Fibroblast of pulmonary artery (primary cell): ENCODE results near the gene BCORL1.

Experiments
- DNase-seq: peaks from one replicate; pipeline ENCODE4 v3.0.0-alpha.2; 2010; ENCODE audit warnings: low read depth
- H3K4me3 ChIP-seq: replicated peaks from 2 replicates; pipeline ENCODE4 v1.5.1; 2011; ENCODE audit warnings: low read depth, mild to moderate bottlenecking, control low read depth, low read length, moderate library complexity
- CTCF ChIP-seq: IDR thresholded peaks from 2 replicates; pipeline ENCODE4 v1.5.1; 2011; ENCODE audit warnings: mild to moderate bottlenecking, control low read depth, low read length, inconsistent platforms; ENCODE audit errors: missing control alignments

Gene BCORL1

GRCh38 chrX:129980001-129980401, 2.4 kb upstream of the BCORL1 start:
- H3K4me3 ChIP-seq: peak overlapping the region; percentile 59
- no peak for DNase-seq

DNA sequence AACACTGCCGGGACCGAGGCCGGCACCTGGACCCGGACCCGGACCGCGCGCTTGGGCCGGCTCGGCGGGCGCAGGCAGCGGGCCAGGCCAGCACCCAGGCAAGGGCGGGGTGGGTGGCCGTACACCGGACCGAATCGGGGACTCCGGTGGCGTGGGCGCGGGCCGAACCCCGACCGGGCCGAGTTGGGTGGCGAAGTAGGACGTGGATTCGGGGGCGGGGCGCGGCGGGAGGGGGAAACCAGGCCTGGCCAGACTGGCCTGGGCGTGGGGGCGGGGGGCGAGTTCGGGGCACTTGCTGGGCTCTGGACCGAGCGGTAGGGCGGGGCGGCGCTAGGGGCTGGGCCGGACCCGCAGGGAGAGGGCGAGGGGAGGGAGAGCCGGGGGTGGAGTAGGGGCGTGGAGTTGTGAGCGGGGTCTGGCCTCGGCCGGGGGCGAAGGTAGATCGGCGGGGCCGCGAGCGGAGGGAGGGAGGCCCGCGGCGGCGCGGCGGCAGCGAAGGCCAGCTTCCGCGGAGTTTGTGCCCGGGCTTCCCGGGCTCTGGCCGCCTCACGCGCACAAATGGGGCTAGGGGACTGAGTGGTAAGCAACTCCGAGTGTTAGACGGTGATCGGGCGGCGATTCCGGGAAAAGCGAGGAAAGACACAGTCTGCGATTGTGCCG, 1.8 kb upstream of the BCORL1 start:
- no peak for DNase-seq
- peak overlapping the region; percentile 59 for H3K4me3 ChIP-seq
- TF ChIP-seq CTCF: no peak

More at GRCh38 chrX:129980001-129980401, 2.4 kb upstream of the BCORL1 start:
- TF ChIP-seq CTCF: no peak

- H3K4me3 ChIP-seq: peak overlapping the region; percentile 59
- TF ChIP-seq CTCF: no peak
- DNase-seq: no peak
Observed at GRCh38 chrX:129981200-129981553, 1.3 kb upstream of the BCORL1 start.

DNA sequence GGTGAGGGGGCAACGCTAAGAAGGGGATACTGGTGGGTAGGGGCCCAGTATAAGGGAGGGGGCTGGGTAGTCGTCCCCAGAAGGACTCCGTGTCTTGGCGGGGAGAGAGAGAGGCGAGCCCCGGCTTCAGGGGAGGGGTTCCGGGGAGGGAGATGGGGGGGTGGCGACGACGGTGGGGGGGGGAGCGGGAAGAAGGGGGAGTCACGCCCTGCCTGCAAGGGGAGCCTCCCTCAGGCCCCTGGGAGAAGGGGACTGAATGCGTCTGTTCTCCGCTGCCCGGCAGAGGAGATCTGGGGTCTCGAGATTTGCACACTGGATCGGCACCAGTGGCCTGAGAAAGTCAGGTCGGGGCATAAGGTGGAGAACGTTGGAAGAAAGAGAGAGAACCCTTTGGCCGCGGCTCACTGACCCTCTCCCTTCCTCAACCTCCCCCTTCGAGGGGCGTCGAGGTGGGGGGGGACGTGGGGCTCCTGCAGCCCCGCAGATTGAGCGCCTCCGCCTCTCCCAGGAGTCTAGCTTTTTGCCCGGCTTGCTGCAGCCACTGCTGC, 609 bp upstream of the BCORL1 start:
- DNase-seq: no peak
- TF ChIP-seq CTCF: no peak
- H3K4me3 ChIP-seq: peak overlapping the region; percentile 59

DNA sequence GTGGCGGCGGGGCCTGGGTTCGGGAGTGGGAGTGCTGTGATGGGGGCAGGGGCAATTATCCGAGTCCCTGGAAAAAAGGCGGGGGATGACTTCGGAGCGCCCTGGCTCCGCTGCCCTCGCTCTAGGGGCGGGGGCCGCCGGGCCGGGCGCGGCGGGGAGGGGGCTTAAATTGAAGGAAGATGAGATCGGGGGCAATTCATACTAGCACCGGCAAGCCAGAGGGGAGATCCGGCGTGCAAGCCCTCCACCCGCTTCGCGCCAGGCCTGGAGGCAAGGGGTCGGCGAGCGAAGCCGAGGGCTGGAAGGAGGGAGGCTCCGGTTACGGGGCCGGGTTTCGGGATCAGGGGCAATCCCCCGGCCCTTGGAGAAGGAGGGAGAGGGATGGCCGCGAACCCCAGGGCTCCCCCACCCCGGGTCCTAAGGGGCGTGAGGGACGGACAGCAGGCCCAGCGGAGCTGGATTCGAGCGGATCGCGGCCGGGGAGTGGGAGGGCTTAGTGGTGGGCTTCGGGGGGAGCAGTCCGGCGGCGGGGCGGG, 1.2 kb downstream of the BCORL1 start:
- no peak for DNase-seq
- TF ChIP-seq CTCF: no peak
- H3K4me3 ChIP-seq: no peak overlapping the region

DNA sequence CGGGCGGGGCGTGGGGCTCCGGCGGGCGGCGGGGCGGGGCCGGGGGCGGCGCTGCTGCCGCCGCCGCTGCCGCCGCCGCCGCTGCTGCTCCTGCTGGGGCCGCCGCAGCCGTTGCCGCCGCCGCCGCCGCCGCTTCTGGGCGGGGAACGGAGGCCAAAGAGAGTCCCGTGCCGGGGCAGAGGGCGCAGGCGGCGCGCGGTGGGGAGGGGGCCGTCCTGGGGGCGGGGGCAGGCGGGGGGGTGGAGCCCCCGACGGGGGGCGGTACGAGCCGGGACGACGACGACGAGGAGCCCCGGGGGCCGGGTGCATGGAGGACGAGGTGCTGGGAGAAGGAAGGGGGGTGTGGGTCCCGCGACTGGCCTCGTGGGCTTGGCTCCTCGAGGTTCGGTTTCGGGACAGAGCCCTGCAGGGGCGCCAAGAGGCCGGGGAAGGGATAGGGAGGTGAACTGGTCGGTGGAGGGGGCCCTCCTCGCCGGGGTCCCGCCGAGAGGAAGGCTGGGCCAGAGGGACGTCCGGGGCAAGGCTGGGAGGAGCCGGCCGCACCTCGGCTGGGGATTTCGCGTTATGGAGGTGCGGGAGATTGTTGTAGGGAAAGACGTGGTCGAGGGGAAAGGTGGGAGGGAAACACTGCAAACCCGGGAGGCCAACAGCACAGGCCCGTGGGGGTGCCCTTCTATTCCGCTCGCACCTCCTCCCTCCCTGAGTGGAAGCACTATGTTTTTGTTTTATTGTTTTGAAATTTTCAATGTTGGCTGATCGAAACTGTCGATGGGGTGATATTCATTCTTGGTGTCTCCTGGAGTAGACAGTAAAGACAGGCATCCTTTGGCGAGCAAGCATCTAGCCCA, 1.9 kb downstream of the BCORL1 start:
- TF ChIP-seq CTCF: no peak
- no peak for DNase-seq
- H3K4me3 ChIP-seq: peak overlapping the region; percentile 60
